WI38 (cell line): ENCODE data around the gene FAM83C.

Experiments
- H3K4me3 ChIP-seq: 2 replicates; pipeline ENCODE4 v1.5.1; 2011; ENCODE audit warnings: low read depth, mild to moderate bottlenecking, control low read depth, low read length
- TF ChIP-seq, protein P1 (sequence below): IDR thresholded peaks from 2 replicates; pipeline ENCODE4 v1.5.1; 2012; ENCODE audit warnings: low read depth, mild to moderate bottlenecking, control low read depth, low read length

The FAM83C gene

GRCh38 chr20:35274172-35275092 lies 17.8 kb downstream of the FAM83C start:
- TF ChIP-seq, protein P1, sequence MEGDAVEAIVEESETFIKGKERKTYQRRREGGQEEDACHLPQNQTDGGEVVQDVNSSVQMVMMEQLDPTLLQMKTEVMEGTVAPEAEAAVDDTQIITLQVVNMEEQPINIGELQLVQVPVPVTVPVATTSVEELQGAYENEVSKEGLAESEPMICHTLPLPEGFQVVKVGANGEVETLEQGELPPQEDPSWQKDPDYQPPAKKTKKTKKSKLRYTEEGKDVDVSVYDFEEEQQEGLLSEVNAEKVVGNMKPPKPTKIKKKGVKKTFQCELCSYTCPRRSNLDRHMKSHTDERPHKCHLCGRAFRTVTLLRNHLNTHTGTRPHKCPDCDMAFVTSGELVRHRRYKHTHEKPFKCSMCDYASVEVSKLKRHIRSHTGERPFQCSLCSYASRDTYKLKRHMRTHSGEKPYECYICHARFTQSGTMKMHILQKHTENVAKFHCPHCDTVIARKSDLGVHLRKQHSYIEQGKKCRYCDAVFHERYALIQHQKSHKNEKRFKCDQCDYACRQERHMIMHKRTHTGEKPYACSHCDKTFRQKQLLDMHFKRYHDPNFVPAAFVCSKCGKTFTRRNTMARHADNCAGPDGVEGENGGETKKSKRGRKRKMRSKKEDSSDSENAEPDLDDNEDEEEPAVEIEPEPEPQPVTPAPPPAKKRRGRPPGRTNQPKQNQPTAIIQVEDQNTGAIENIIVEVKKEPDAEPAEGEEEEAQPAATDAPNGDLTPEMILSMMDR, result no peak
- H3K4me3 ChIP-seq, result no peak overlapping the region

DNA sequence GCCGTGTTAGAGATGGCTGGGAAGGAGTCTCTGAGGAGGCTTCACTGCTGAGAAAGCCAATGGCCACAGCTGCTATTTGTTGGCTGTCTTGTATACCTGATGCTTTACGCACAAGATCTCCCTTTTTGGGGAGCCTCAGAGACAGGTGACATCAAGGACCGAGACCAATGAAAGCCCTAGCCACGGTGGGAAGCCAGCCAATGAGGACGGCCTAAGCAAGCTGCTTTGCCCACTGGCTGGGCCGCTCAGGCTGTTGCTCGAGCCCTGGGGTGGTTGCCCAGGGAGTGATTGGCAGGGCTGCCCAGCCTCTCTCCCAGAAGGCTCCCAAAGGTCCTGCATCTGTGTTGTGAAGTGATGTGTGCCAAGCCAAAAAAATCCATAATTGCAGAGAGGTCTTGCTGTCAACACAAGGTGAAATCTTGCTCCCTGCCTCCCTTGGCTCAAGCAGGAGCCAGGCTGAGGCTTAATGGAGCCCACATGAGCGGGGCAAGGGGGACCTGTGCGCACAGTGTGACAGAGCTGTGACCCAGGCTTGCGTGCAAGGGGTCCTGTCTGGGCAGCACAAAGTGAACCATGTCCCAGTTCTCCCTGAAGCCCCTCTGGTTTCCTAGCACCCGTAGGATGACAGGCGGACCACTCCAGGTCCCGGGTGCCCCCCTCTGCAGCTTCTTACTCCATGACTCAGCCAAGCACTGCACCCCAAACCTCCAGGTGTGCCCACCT lies 18.6 kb downstream of the FAM83C start:
- H3K4me3 ChIP-seq, result no peak overlapping the region
- TF ChIP-seq, protein P1, result no peak

GRCh38 chr20:35271904-35272303 lies 20.3 kb downstream of the FAM83C start:
- H3K4me3 ChIP-seq, result no peak overlapping the region
- TF ChIP-seq, protein P1, result no peak

DNA sequence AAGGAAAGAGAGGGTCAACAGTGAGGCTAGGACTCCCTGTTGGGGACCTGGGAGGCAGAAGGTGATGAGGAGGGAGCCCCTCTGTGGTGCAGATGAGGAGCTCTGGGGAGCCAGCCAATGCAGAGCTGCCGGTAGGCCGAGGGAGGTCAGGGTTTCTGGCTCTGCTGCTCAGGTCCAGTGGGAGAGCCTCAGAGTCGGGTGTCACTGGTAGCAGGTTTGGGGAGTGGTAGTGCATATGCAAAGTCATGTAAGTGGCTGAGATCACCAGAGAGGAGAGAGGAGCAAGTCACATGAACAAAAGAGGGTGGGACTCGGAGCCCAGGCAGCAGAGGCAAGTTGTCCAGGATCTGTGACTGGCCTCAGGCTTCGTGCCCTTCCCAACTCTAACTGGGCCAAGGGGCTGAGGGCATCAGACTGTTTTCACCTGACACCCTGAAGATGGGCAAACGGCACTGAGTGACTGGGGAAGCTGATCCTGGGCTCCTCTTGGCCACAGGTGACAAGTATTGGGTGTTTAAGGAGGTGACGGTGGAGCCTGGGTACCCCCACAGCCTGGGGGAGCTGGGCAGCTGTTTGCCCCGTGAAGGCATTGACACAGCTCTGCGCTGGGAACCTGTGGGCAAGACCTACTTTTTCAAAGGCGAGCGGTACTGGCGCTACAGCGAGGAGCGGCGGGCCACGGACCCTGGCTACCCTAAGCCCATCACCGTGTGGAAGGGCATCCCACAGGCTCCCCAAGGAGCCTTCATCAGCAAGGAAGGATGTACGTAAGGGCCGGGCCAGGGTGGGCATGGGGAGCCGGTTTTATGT lies 20.9 kb downstream of the FAM83C start:
- TF ChIP-seq, protein P1, result no peak
- no peak overlapping the region for H3K4me3 ChIP-seq

DNA sequence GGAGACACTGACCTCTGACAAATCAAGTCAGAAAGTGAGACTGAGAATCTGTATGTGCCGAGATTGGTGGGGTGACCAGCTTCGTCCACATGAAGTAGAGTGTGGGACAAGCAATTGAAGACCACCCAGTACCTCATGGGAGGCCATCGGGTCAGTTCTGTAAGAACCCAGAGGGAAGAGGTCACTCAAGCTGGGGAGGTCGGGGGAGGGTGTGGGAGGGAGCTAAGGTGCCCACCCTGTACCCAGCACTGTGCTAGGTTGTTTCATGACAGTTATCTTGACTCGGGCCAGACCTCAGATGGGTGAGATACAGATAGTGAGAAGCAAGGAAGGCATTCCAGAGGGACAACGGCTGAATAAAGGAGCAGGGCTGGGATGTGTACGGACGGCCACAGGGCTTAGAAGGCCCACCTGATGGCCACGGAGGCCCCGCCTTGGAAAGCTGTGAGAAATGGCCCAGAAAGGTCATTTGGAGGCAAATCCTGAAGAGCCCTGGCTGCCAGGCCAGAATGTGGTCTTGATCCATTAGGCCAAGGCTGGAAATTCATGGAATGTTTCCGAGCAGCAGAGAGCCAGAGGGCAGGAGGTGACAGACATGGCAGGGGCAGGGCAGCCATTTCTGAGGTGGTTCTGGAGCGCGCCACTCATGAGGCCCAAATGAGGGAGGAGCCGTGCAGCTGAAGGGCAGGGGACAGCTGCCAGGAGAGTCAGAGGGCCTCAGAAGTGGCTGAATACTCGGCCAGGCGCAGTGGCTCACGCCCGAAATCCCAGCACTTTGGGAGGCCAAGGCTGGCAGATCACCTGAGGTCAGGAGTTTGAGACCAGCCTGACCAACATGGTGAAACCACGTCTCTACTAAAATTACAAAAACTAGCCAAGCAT lies 22.0 kb downstream of the FAM83C start:
- TF ChIP-seq, protein P1, result no peak

DNA sequence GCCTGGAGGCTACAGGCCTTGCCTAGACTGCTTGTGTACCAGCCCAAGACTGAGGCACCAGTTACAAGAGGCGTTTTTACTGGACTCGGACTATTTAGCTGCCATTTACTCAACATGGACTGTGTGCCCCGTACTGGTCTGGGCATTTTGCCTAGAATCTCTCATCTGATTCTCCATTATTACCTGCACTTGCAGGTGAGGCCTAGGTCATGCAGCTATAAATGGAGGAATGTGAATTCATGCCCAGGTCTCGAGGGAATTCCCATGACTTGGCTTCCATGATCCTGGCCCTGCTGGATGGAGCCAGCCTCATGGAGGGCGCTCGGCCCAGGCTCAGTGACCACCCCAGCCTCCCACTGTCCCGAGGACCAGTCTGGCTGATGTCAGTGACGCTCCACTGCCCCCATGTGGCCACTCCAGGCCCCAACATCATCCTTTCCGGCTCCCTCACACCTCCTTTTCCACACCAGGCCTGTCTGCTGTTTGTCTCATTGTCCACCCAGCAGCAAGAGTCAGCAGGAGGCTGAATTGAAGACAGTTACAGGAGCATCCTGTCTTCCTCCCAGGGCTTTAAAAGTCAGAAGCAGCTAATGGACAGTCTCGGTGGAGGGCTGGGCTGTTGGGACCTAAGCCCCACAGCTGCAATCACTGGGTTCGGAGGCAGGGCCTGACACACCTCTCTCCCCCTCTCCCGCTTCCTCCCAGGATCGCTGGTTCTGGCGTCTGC lies 23.0 kb downstream of the FAM83C start:
- TF ChIP-seq, protein P1, result peak; percentile 82
- H3K4me3 ChIP-seq, result no peak overlapping the region

More for the DNA sequence above, 22.0 kb downstream of the FAM83C start:
- no peak overlapping the region for H3K4me3 ChIP-seq
